ENCODE results near the gene CCDC8.
"Not testable (repeated sequence)": the region's sequence is repeated elsewhere in the genome, so short reads cannot be mapped to it uniquely, and the experiment has no call there.

The CCDC8 gene

DNA sequence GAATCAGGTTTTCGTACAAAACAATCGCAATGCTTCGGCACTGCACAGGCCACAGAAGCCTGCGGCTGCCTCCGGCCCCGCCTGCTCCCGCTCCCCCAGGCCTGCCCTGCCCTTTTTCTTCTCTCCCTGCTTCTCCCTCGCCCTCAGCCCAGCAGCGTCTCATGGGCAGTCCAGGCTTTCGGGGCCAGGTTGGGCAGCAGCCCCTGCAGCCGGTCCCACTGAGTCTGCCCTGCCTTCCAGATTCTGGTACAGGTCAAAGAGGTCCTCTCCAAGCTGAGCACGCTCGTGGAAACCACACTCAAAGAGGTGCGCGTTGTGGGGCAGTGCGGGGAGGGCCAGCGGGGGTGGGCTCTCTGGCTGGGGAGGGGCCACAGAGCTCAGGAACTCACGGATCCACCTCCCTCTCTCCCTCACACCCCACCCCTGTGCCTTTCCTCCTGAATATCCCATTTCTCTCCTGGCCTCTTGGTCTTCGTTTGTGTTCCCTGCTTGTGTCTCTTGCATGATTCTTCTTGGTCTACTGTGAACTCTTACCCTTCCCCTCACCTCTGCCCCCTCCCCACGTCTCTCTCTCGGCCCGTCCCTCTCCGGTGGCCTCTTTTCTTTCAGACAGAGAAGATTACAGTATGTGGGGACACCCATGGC, 30.1 kb downstream of the CCDC8 start:
- DNase-seq (ENCODE audit: low spot score) = no peak

DNA sequence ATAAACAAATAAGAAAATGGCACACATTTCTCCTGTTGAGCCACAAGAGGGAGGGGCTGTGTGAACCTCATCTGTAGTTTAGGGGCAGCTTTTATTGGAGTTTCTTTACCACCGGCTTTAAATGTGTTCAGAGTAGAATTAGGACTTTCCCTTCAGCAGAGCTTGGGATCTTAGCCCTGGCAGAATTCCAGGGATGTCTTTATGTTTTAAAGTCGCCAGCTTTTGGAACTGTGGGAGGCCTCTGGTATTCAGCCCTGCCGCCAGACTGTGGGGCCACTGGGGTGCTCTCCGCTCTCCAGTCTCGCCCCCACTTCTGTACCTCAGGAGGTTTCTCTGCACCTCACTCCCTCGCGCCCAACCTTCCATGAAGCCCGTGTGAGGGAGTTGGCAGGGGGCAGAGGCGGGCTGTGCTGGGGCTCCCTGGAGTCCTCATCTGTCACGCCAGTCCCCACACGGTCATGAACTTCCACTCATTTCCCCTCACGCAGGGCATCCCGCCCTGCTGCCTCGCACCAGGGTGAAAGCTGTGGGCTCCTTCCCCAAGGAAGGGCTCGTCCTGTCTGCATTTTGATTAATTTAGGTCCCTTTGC, 31.5 kb downstream of the CCDC8 start:
- DNase-seq (ENCODE audit: low spot score) = no peak

GRCh38 chr19:46381346-46381745, 32.0 kb downstream of the CCDC8 start:
- DNase-seq (ENCODE audit: low spot score) = no peak

DNA sequence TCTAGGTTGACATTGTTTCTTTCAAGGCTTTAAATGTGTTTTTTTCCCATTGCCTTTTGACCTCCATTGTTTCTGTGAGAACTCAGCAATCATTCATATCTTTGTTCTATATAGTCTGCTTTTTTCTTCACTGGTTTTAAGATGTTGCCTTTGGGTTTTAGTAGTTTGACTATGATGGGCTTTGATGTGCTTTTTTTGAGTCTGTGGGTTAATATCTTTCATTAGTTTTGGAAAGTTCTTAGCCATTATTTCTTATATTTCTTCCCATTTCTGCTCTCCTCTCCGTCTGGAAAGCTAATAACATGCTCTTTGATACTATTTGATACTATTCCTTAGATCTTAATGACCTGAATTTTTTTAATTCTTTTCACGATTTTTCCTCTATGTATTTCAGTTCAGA, 32.7 kb downstream of the CCDC8 start:
- DNase-seq (ENCODE audit: low spot score) = no peak

GRCh38 chr19:46378268-46378667, 35.1 kb downstream of the CCDC8 start:
- DNase-seq (ENCODE audit: low spot score) = no peak

GRCh38 chr19:46376241-46377153, 36.9 kb downstream of the CCDC8 start:
- no peak for DNase-seq (ENCODE audit: low spot score)

DNA sequence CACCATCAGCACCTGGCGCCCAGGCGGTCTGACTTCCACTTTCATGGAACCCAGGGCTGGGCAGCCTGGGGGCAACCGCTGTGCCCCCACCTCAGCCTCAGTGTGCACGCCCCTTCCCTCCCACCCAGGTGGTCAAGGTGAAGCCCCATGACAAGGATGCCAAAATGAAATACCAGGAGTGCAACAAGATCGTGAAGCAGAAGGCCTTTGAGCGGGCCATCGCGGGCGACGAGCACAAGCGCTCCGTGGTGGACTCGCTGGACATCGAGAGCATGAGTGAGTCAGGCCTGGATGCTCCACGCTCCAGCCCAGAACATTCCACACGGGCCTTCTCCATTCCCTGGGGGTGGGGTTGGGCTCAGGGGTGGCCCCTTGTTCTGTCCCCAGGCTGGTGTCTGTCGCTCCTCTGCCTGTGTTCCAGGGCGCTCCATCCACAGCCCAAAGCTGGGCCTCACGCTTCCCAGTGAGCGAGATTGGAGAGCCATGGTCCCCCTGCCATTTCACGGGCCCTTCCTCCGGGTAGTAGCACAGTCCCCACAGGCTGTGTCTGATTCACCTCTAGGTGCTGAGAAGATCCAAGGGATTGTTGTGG, 37.8 kb downstream of the CCDC8 start:
- DNase-seq (ENCODE audit: low spot score) = not testable (repeated sequence)

- DNase-seq (ENCODE audit: low spot score) = no peak
These were observed 38.6 kb downstream of the CCDC8 start for GRCh38 chr19:46374536-46375475.

DNA sequence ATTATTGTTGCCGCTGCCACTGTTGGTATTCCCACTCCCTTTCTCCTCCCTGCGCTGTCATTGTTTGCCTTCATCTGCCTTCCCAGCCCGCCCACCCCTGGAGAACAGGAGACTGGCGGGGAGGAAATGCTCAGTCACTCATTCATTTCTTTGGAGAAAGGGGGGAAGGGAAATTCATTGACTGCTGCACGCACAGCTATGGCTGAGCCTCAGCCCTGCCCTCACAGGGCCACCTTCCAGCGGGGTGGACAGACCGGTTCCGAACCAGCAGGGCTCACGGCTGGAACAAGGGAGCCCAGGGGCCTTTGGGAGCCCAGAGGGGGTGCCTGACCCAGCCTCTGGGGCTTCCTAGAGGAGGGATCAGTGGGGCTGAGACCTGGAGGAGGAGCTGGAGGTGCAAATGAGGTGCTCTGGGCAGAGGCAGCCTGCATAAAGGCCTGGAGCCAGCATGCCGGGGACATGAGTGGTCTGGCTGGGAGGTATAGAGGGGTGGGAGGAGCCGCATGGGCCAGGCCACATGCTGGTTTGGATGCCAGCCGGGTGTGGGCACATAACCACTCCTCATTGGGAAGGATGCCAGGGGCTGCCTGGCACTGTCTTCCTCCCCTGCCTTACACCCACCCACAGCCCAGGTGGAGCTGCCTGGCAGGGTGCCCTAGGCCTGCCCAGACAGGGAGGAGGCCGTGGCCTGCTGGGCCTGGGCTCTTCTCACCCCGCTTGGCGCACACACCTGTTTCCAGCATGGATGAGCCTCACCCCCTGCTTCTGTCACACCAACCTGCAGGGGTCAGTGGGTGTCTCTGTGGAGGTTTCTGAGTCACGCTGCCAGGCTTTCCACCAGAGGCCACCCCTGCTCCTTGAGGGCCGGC, 39.6 kb downstream of the CCDC8 start:
- DNase-seq (ENCODE audit: low spot score) = no peak

GRCh38 chr19:46372901-46373490, 40.4 kb downstream of the CCDC8 start:
- DNase-seq (ENCODE audit: low spot score) = no peak

DNA sequence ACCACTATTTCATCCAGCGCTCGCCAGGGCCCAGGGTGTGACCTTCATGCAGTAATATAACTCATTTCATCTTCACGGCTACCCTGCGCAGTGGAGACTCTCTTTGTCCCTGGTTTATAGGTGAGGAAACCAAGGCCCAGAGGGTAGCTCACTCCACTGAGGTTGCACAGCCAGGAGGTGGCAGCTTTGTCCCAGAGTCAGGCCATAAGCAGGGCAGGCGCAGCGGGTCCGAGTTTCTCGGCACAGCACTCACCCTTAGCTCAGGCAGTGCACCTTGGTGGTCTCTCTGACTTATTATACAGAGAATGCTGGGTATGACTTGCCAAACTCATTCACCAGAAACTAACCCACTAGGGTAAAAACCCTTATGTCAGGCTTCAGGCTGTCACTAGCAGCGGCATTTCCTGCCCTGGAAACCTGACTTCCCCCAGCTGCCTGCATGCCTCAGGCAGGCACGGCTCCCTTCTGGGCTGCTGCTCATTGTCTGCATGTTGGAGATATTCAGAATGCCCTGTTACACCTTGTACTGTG, 41.9 kb downstream of the CCDC8 start:
- DNase-seq (ENCODE audit: low spot score) = no peak

DNA sequence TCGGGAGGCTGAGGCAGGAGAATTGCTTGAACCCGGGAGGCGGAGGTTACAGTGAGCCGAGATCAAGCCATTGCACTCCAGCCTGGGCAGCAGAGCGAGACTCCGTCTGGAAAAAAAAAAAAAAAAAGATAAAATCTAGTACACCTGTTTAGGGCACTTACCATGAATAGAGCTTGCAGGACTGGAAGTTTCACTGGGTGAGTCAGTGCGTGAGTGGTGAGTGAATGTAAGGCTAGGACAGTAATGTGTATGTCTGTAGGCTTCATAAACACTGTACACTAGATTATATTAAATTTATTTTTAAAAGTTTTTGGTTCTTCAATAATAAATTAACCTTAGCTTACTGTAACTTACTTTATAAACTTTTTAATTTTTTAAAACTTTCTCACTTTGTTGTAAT, 43.5 kb downstream of the CCDC8 start:
- no peak for DNase-seq (ENCODE audit: low spot score)

DNA sequence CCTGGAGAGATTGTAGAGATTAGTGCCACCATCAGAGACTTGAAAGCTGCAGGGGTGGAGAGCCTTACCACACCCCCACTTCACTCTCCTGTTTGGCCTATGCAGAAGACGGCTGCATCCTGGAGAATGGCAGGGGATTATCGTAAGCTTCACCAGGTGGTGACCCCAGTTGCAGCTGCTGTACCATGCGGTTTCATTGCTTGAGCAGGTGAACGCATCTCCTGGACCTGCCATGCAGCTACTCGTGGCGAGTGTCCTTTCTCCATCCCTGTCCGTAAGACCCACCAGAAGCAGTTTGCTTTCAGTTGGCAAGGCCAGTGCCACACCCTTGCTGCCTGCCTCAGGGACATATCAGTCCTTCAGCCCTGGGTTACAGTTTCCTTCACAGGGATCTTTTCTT, 45.2 kb downstream of the CCDC8 start:
- no peak for DNase-seq (ENCODE audit: low spot score)

DNA sequence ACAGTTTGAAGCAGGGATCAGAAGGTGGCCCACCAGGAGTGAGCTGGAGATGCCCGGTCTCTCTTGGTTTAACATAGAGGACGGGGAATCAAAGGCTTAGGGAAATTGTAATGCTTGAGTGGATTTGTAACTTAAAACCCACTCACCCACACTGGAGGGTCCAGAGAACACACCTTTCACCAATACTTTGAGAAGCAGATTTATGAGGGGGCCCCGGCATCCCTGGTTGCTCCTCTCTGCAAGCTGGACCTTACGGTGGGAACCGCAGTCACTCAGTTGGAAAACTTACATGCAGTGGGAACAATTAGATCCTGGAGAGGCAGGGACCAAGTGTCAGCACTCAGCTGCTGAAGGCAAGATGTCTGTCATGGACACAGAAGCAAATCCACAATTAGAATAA, 45.9 kb downstream of the CCDC8 start:
- no peak for DNase-seq (ENCODE audit: low spot score)

GRCh38 chr19:46366620-46367292, 46.6 kb downstream of the CCDC8 start:
- DNase-seq (ENCODE audit: low spot score) = no peak

DNA sequence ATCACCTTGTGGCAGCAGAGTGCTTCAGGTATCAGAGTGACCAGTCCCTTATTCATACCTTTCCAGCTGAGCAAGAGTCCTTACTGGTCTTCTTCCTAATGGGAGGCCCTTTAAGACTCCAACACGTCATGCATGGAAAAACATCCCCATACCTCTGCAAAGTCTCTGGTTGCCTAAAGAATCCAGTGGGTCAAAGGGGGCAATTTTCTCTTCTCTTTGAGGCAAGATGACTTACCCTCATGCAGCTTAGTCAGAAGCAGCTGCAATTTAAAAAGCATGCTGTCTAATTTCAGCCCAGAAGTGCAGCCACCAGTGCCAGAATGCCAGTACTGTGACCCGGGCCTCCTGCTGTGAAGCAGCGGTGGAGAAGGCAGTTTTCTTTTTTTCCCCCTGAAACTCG, 47.8 kb downstream of the CCDC8 start:
- no peak for DNase-seq (ENCODE audit: low spot score)

- no peak for DNase-seq (ENCODE audit: low spot score)
These were observed 49.0 kb downstream of the CCDC8 start for GRCh38 chr19:46364359-46364758.

GRCh38 chr19:46361915-46362314, 51.4 kb downstream of the CCDC8 start:
- no peak for DNase-seq (ENCODE audit: low spot score)

Data from HuH-7 (cell line).